GM18505 (cell line): ENCODE measurements around the gene WNT1.

Experiments
- ATAC-seq: cut with Tn5 transposase; IDR thresholded peaks from one replicate; pipeline ENCODE4 v1.9.1; 2021; ENCODE audit not compliant: unreplicated experiment
- POLR2A ChIP-seq: IDR thresholded peaks from 4 replicates; pipeline ENCODE4 v1.6.1; 2011; ENCODE audit warnings: borderline replicate concordance; ENCODE audit not compliant: insufficient read depth, insufficient read length; ENCODE audit errors: extremely low read depth

The WNT1 gene

GRCh38 chr12:48968467-48968866, 9.7 kb upstream of the WNT1 start:
- no peak for TF ChIP-seq POLR2A
- ATAC-seq: no peak

- no peak for TF ChIP-seq POLR2A
- no peak for ATAC-seq
These were observed 8.9 kb upstream of the WNT1 start for GRCh38 chr12:48969160-48969771.

- no peak for ATAC-seq
These were observed 8.1 kb upstream of the WNT1 start for GRCh38 chr12:48969833-48970701.

GRCh38 chr12:48970702-48971334, 7.3 kb upstream of the WNT1 start:
- ATAC-seq: no peak
- no peak for TF ChIP-seq POLR2A

More at GRCh38 chr12:48969833-48970701, 8.1 kb upstream of the WNT1 start:
- TF ChIP-seq POLR2A: no peak

GRCh38 chr12:48972213-48972951, 5.7 kb upstream of the WNT1 start:
- TF ChIP-seq POLR2A: no peak
- no peak for ATAC-seq

- ATAC-seq: no peak
- TF ChIP-seq POLR2A: no peak
These were observed 5.1 kb upstream of the WNT1 start for GRCh38 chr12:48972952-48973483.

- TF ChIP-seq POLR2A: no peak
- ATAC-seq: no peak
These were observed 4.6 kb upstream of the WNT1 start for GRCh38 chr12:48973531-48973930.

- ATAC-seq: no peak
- no peak for TF ChIP-seq POLR2A
These were observed 4.0 kb upstream of the WNT1 start for GRCh38 chr12:48973941-48974673.

GRCh38 chr12:48977290-48978281, 536 bp upstream of the WNT1 start:
- TF ChIP-seq POLR2A: no peak
- peak; percentile 60 for ATAC-seq

GRCh38 chr12:48978741-48979601, 849 bp downstream of the WNT1 start:
- no peak for ATAC-seq
- no peak for TF ChIP-seq POLR2A
